T-helper 17 cell (primary cell): ENCODE data around the gene TIMM13. TPM values are rescaled to one million over a fixed set of nuclear protein-coding genes. Genes with fewer than 3 reads are reported as not detected.
"Not testable (repeated sequence)": the region's sequence is repeated elsewhere in the genome, so short reads cannot be mapped to it uniquely, and the experiment has no call there.

Source experiments
- ATAC-seq: fragments of 150-1000 bp; cut with Tn5 transposase; 2 replicates; pipeline ENCODE4 v1.10.0; 2021; ENCODE audit warnings: mild to moderate bottlenecking, moderate library complexity
- DNase-seq, 3 donors: peaks; one replicate each; pipeline versions ENCODE4 v3.0.0 to v3.0.0-alpha.2; 2020 to 2021
- H3K9me3 ChIP-seq: one replicate; pipeline ENCODE4 v1.7.0; 2013; ENCODE audit warnings: low read length, mild to moderate bottlenecking; ENCODE audit not compliant: control insufficient read depth, poor library complexity, severe bottlenecking
- H3K27ac Mint-ChIP-seq: one replicate; pipeline ENCODE4 v1.8.0; 2022; ENCODE audit warnings: mild to moderate bottlenecking, moderate library complexity, mixed read lengths
- H3K27me3 Mint-ChIP-seq: one replicate; pipeline ENCODE4 v1.8.0; 2022; ENCODE audit warnings: mixed read lengths
- H3K36me3 Mint-ChIP-seq: one replicate; pipeline ENCODE4 v1.8.0; 2022; ENCODE audit warnings: low read depth, mixed read lengths
- H3K4me1 Mint-ChIP-seq: one replicate; pipeline ENCODE4 v1.8.0; 2022; ENCODE audit warnings: mild to moderate bottlenecking, mixed read lengths
- H3K4me3 Mint-ChIP-seq: one replicate; pipeline ENCODE4 v1.8.0; 2022; ENCODE audit warnings: mild to moderate bottlenecking, moderate library complexity, mixed read lengths
- total RNA-seq, 4 donors: library from RNA in 2 of 4; stranded (reverse) in 2 of 4; gene quantifications; one replicate each; pipeline ENCODE4 v1.2.3 and lab custom pipeline; 2022 to 2026

TIMM13 gene
- total RNA-seq, 2 donors from 2014 or later: 22.3 to 27.8 TPM

- Mint-ChIP-seq H3K36me3 (no peaks in the 10 kb centered on the region), H3K4me1 (peaks cover 2% of the 10 kb centered on the region), H3K27ac (no peak overlapping the region), H3K4me3 (no peak overlapping the region), H3K27me3 (no peaks in the 10 kb centered on the region)
- no peak for DNase-seq
- ATAC-seq: no peak
- no peaks in the 10 kb centered on the region for H3K9me3 ChIP-seq
Measured at GRCh38 chr19:2421581-2422306, 5.6 kb downstream of the TIMM13 start.

GRCh38 chr19:2420490-2420889, 6.9 kb downstream of the TIMM13 start:
- H3K27me3 Mint-ChIP-seq: no peaks in the 10 kb centered on the region
- H3K27ac Mint-ChIP-seq: no peak overlapping the region
- no peaks in the 10 kb centered on the region for H3K4me1 Mint-ChIP-seq
- no peak for DNase-seq
- no peaks in the 10 kb centered on the region for H3K36me3 Mint-ChIP-seq
- ATAC-seq: no peak
- no peak overlapping the region for H3K4me3 Mint-ChIP-seq
- H3K9me3 ChIP-seq: no peaks in the 10 kb centered on the region

- no peak overlapping the region for H3K27ac Mint-ChIP-seq
- H3K36me3 Mint-ChIP-seq: no peaks in the 10 kb centered on the region
- DNase-seq: no peak
- no peak overlapping the region for H3K4me3 Mint-ChIP-seq
- no peaks in the 10 kb centered on the region for H3K9me3 ChIP-seq
- H3K27me3 Mint-ChIP-seq: no peaks in the 10 kb centered on the region
- H3K4me1 Mint-ChIP-seq: no peaks in the 10 kb centered on the region
- no peak for ATAC-seq
Measured at GRCh38 chr19:2419754-2420153, 7.6 kb downstream of the TIMM13 start.

- no peak for ATAC-seq
- Mint-ChIP-seq H3K27me3 (no peaks in the 10 kb centered on the region), H3K4me1 (peaks cover 3% of the 10 kb centered on the region), H3K27ac (no peak overlapping the region), H3K4me3 (no peak overlapping the region), H3K36me3 (no peaks in the 10 kb centered on the region)
- H3K9me3 ChIP-seq: no peaks in the 10 kb centered on the region
- no peak for DNase-seq
Measured at GRCh38 chr19:2417881-2418406, 9.4 kb downstream of the TIMM13 start.

- H3K36me3 Mint-ChIP-seq, DNase-seq, H3K27me3 Mint-ChIP-seq, H3K4me3 Mint-ChIP-seq, ATAC-seq, H3K27ac Mint-ChIP-seq, H3K4me1 Mint-ChIP-seq, H3K9me3 ChIP-seq: not testable (repeated sequence)
Measured at GRCh38 chr19:2417436-2417835, 9.9 kb downstream of the TIMM13 start.

- ATAC-seq (no peak), DNase-seq (no peak)
- no peaks in the 10 kb centered on the region for H3K9me3 ChIP-seq
- Mint-ChIP-seq H3K27ac (no peak overlapping the region), H3K36me3 (peaks cover 2% of the 10 kb centered on the region), H3K4me1 (peaks cover 3% of the 10 kb centered on the region), H3K27me3 (no peaks in the 10 kb centered on the region), H3K4me3 (no peak overlapping the region)
Measured at GRCh38 chr19:2416321-2417097, 10.9 kb downstream of the TIMM13 start.

GRCh38 chr19:2415973-2416319, 11.4 kb downstream of the TIMM13 start:
- peaks cover 3% of the 10 kb centered on the region for H3K4me1 Mint-ChIP-seq
- no peak overlapping the region for H3K4me3 Mint-ChIP-seq
- H3K27me3 Mint-ChIP-seq: no peaks in the 10 kb centered on the region
- ATAC-seq (no peak), DNase-seq (no peak)
- H3K36me3 Mint-ChIP-seq: peaks cover 2% of the 10 kb centered on the region
- no peaks in the 10 kb centered on the region for H3K9me3 ChIP-seq
- H3K27ac Mint-ChIP-seq: no peak overlapping the region

GRCh38 chr19:2415281-2415972, 12.0 kb downstream of the TIMM13 start:
- no peak for ATAC-seq
- H3K4me3 Mint-ChIP-seq: no peak overlapping the region

GRCh38 chr19:2413629-2414028, 13.8 kb downstream of the TIMM13 start:
- Mint-ChIP-seq H3K36me3 (peaks cover 2% of the 10 kb centered on the region), H3K4me3 (no peak overlapping the region), H3K4me1 (peaks cover 3% of the 10 kb centered on the region), H3K27ac (no peak overlapping the region), H3K27me3 (peaks cover 18% of the 10 kb centered on the region)
- no peak for DNase-seq
- no peak for ATAC-seq
- no peaks in the 10 kb centered on the region for H3K9me3 ChIP-seq

More at GRCh38 chr19:2415281-2415972, 12.0 kb downstream of the TIMM13 start:
- Mint-ChIP-seq H3K36me3 (peaks cover 2% of the 10 kb centered on the region), H3K27me3 (peaks cover 4% of the 10 kb centered on the region), H3K4me1 (peaks cover 3% of the 10 kb centered on the region), H3K27ac (no peak overlapping the region)
- no peaks in the 10 kb centered on the region for H3K9me3 ChIP-seq
- no peak for DNase-seq

GRCh38 chr19:2413159-2413558, 14.2 kb downstream of the TIMM13 start:
- H3K27me3 Mint-ChIP-seq: peaks cover 18% of the 10 kb centered on the region
- peaks cover 2% of the 10 kb centered on the region for H3K36me3 Mint-ChIP-seq
- H3K4me1 Mint-ChIP-seq: peaks cover 3% of the 10 kb centered on the region
- H3K4me3 Mint-ChIP-seq: no peak overlapping the region
- no peak overlapping the region for H3K27ac Mint-ChIP-seq
- ATAC-seq (no peak), DNase-seq (no peak)
- no peaks in the 10 kb centered on the region for H3K9me3 ChIP-seq

- DNase-seq: no peak
- ATAC-seq: no peak
- H3K4me3 Mint-ChIP-seq: no peak overlapping the region
Measured at GRCh38 chr19:2412449-2412848, 14.9 kb downstream of the TIMM13 start.

GRCh38 chr19:2411709-2412108, 15.7 kb downstream of the TIMM13 start:
- H3K9me3 ChIP-seq: no peaks in the 10 kb centered on the region
- H3K27ac Mint-ChIP-seq: no peak overlapping the region
- DNase-seq (no peak), ATAC-seq (no peak)
- H3K4me1 Mint-ChIP-seq: peaks cover 3% of the 10 kb centered on the region
- peaks cover 2% of the 10 kb centered on the region for H3K36me3 Mint-ChIP-seq
- H3K27me3 Mint-ChIP-seq: peaks cover 18% of the 10 kb centered on the region
- H3K4me3 Mint-ChIP-seq: no peak overlapping the region

More at GRCh38 chr19:2412449-2412848, 14.9 kb downstream of the TIMM13 start:
- Mint-ChIP-seq H3K27ac (no peak overlapping the region), H3K4me1 (peaks cover 3% of the 10 kb centered on the region), H3K27me3 (peaks cover 18% of the 10 kb centered on the region), H3K36me3 (peaks cover 2% of the 10 kb centered on the region)
- no peaks in the 10 kb centered on the region for H3K9me3 ChIP-seq

GRCh38 chr19:2410023-2410422, 17.4 kb downstream of the TIMM13 start:
- Mint-ChIP-seq H3K4me3 (no peak overlapping the region), H3K27ac (no peak overlapping the region), H3K36me3 (peaks cover 2% of the 10 kb centered on the region), H3K4me1 (peaks cover 3% of the 10 kb centered on the region), H3K27me3 (peaks cover 18% of the 10 kb centered on the region)
- no peaks in the 10 kb centered on the region for H3K9me3 ChIP-seq
- no peak for ATAC-seq
- DNase-seq: no peak
